Mesothelial cell of epicardium (in vitro differentiated cells): ENCODE data around the gene OR4M1. TPM values are rescaled to one million over a fixed set of nuclear protein-coding genes. Genes with fewer than 3 reads are reported as not detected.
"Not testable (repeated sequence)": the region's sequence is repeated elsewhere in the genome, so short reads cannot be mapped to it uniquely, and the experiment has no call there.

Experiments used
- DNase-seq, 2 experiments: peaks; one replicate each; pipeline ENCODE4 v3.0.0; 2021; ENCODE audit warnings: low spot score in 2 of 2; ENCODE audit not compliant: unreplicated experiment in 2 of 2
- H3K27ac Mint-ChIP-seq: 2 replicates; pipeline ENCODE4 v1.8.0; 2021; ENCODE audit warnings: mixed read lengths
- H3K27me3 Mint-ChIP-seq: 2 replicates; pipeline ENCODE4 v1.8.0; 2021; ENCODE audit warnings: low read depth, mixed read lengths
- H3K36me3 Mint-ChIP-seq: 2 replicates; pipeline ENCODE4 v1.8.0; 2021; ENCODE audit warnings: mixed read lengths
- H3K4me1 Mint-ChIP-seq: 2 replicates; pipeline ENCODE4 v1.8.0; 2021; ENCODE audit warnings: mixed read lengths
- H3K4me3 Mint-ChIP-seq: 2 replicates; pipeline ENCODE4 v1.8.0; 2021; ENCODE audit warnings: mild to moderate bottlenecking, moderate library complexity, mixed read lengths
- H3K9me3 Mint-ChIP-seq: 2 replicates; pipeline ENCODE4 v1.8.0; 2021; ENCODE audit warnings: mixed read lengths
- CTCF ChIP-seq: fragments of 200-600 bp; sonication (generic); IDR thresholded peaks from one replicate; pipeline ENCODE4 v1.5.0; 2021; ENCODE audit warnings: antibody characterized with exemption; ENCODE audit not compliant: unreplicated experiment
- total RNA-seq: library from RNA; stranded (reverse); gene quantifications from 3 replicates; pipeline ENCODE4 v1.2.1, GENCODE V29; 2021

OR4M1 gene
- not detected in 3 replicates for total RNA-seq

DNA sequence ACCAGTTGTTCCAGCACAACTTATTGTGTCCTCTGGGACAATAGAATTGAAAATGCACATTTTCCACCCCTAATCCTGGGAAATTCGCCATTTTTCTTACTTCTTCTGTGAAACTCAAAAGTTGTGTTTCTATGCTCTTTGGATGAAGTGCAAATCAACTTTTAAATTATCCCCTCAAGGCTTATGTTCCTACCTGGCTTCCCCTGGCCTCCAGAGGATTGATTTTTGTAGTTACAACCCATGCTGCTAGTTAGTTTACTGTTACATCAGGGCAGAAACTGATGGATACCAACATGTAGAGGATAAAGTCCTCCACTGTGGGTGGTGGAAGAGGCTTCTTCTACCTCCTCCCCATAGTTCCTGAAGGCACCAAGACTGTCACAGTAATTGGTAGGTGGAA, at the start of gene OR4M1:
Gene OR4M1, plus strand, starts transcription at position 301 of the 400 bp plus-strand sequence. CDS start 6,819 bp downstream, outside the sequence.
- not testable (repeated sequence) for H3K4me1 Mint-ChIP-seq, H3K27me3 Mint-ChIP-seq, H3K4me3 Mint-ChIP-seq, H3K27ac Mint-ChIP-seq, DNase-seq, H3K36me3 Mint-ChIP-seq
- peaks cover 86% of the 10 kb centered on the region for H3K9me3 Mint-ChIP-seq

DNA sequence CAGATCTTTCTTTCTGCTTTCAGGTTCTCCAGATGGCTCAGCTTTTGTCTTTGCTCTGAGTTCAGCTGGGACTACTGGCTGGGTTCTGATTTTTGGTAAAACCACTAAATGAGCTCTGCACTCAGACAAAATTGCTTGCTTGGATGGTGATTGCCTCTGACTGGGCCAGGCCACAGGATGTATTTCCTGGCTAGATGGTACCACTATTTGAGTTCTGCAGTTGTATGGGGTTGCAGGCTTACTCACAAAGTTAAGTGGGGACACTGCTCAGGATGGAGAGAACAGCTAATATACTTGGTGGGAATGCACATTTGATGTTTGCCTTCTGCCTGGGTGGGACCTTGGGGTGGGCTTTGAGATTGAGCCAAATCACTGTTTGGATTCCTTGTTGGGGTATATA, 43.9 kb upstream of the OR4M1 start:
- peaks cover 36% of the 10 kb centered on the region for H3K9me3 Mint-ChIP-seq
- H3K4me1 Mint-ChIP-seq = no peaks in the 10 kb centered on the region
- no peak for DNase-seq
- no peaks in the 10 kb centered on the region for H3K27me3 Mint-ChIP-seq
- no peak overlapping the region for H3K4me3 Mint-ChIP-seq
- TF ChIP-seq CTCF = no peak
- no peaks in the 10 kb centered on the region for H3K36me3 Mint-ChIP-seq
- no peak overlapping the region for H3K27ac Mint-ChIP-seq

DNA sequence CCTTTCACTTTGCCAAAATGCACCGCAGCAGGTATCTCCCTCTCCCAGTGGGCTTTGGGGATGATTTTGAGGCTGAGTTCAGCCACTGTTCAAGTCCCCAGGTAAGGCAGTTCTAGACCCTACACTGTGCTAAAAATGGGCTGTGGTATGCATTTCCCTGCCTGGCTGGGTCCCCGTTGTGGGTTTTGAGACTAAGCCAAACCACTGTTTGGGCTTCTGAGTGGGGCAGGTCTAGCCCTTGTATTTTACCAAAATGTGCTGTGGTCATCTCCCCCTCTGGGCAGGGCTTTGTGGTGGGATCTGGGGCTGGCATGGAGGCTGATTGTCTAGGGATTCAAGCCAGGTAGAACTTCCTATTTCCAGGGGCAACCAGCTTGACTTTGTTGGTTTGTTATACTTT, 43.5 kb upstream of the OR4M1 start:
- Mint-ChIP-seq H3K4me1 (no peaks in the 10 kb centered on the region), H3K36me3 (no peaks in the 10 kb centered on the region), H3K27ac (no peak overlapping the region), H3K9me3 (peaks cover 35% of the 10 kb centered on the region), H3K4me3 (no peak overlapping the region), H3K27me3 (no peaks in the 10 kb centered on the region)
- no peak for DNase-seq
- TF ChIP-seq CTCF = no peak

- not testable (repeated sequence) for H3K27ac Mint-ChIP-seq, H3K4me1 Mint-ChIP-seq, DNase-seq, H3K27me3 Mint-ChIP-seq, H3K4me3 Mint-ChIP-seq, H3K36me3 Mint-ChIP-seq
- H3K9me3 Mint-ChIP-seq = peaks cover 48% of the 10 kb centered on the region
Measured at GRCh38 chr14:19733893-19734292, 39.4 kb upstream of the OR4M1 start.

DNA sequence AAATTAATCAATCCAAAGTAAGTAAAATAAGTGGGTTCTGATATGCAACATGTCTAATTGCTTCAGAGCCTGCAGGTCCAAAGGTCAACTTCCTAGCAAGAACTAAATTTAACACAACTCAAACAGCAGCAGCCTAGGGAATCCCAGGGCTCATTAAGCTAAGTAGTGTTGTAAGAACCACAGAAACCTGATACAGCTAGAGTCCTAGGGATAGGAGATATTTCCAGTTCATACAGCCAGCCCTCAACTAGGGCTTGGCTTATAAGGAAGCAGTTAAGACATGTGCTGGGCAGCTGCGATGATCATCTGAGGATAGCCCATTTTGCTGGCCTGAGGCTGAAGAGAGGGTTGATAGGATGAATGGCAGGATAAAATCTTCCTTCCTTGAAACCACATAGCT, 30.0 kb upstream of the OR4M1 start, which contains the start of gene OR4Q3:
Gene OR4Q3, plus strand, starts transcription at position 316 of the 400 bp plus-strand sequence.
- peaks cover 54% of the 10 kb centered on the region for H3K9me3 Mint-ChIP-seq

DNA sequence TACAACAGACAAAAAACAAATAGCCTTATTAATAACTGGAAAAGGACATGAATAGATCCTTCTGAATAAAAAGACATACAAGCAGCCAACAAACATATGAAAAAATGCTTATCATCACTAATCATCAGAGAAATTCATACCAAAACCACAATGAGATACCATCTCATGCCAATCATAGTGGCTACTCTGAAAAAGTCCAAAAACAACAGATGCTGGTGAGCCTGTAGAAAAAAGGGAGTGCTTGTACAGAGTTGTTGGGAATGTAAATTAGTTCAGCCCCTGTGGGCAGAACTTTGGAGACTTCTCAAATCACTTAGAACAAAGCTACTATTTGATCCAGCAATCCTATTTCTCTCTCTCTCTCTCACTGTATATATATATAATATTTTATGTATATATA, 21.0 kb upstream of the OR4M1 start:
- H3K9me3 Mint-ChIP-seq = peaks cover 31% of the 10 kb centered on the region
- not testable (repeated sequence) for H3K27me3 Mint-ChIP-seq, H3K36me3 Mint-ChIP-seq, DNase-seq, H3K4me3 Mint-ChIP-seq, H3K4me1 Mint-ChIP-seq, H3K27ac Mint-ChIP-seq

More for the DNA sequence above, 30.0 kb upstream of the OR4M1 start, which contains the start of gene OR4Q3:
- no peak within 1 kb of the TSS for H3K4me3 Mint-ChIP-seq
- no peak for TF ChIP-seq CTCF
- no peak for DNase-seq
- H3K27ac Mint-ChIP-seq = no peak within 1 kb of the TSS
- no peaks in the 10 kb centered on the region for H3K4me1 Mint-ChIP-seq
- H3K36me3 Mint-ChIP-seq = no peaks in the 10 kb centered on the region
- no peaks in the 10 kb centered on the region for H3K27me3 Mint-ChIP-seq

DNA sequence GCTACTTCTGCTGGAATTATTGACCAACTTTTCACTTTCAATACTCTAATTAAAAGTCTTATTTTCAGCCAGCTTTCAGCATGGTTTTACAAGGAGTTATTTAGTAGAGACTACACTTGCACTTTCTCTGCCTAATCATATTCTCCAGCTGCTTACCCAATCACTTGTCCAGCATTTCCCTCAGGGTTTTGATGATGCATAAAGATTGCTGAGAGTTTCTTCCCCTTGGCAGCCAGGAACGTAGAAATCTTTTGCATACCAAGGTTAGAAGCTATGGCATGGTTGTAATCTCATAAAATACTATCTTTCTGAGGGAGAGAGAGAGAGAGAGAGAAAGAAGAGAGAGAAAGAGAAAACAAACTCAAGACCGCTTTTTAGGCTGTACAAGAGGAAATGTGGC, 19.1 kb upstream of the OR4M1 start:
- Mint-ChIP-seq H3K4me1 (no peaks in the 10 kb centered on the region), H3K27me3 (no peaks in the 10 kb centered on the region), H3K27ac (no peak overlapping the region), H3K4me3 (no peak overlapping the region), H3K36me3 (no peaks in the 10 kb centered on the region), H3K9me3 (peaks cover 42% of the 10 kb centered on the region)
- TF ChIP-seq CTCF = no peak
- no peak for DNase-seq

DNA sequence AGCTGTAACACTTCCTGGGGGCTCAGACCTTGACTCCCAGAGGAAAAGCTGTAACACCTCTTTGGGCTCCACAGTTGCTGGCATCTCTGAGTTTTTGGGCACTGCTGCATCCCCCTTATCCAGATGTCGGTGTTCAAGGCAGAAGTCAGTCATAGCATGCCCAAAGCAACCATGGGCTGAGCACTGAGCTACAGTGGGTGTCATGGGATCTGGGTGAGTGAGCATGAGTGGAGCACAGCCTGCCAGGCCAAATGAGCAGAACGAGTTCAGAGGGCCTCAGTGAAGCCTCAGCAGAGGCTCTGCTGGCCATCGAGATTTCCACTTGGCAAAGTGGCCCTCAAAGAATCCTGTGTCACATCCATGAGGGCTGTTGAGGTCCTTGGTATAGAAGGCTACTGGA, 1.8 kb upstream of the OR4M1 start:
- H3K27ac Mint-ChIP-seq, H3K36me3 Mint-ChIP-seq, H3K4me3 Mint-ChIP-seq, H3K4me1 Mint-ChIP-seq, H3K27me3 Mint-ChIP-seq, DNase-seq: not testable (repeated sequence)
- peaks cover 86% of the 10 kb centered on the region for H3K9me3 Mint-ChIP-seq
